GM23338 (cell line): ENCODE measurements around the gene FSIP1. TPM values are rescaled to one million over a fixed set of nuclear protein-coding genes. Genes with fewer than 3 reads are reported as not detected.

Source experiments
- ATAC-seq: fragments of 200-7000 bp; cut with Tn5 transposase; 3 replicates; pipeline ENCODE4 v1.9.1; 2020
- DNase-seq: peaks from one replicate; pipeline ENCODE4 v3.0.0-alpha.2; 2015; ENCODE audit warnings: low spot score
- H2AFZ ChIP-seq: fragments of 200-600 bp; sonication (generic); 2 replicates; pipeline ENCODE4 v1.8.0; 2016; ENCODE audit warnings: antibody characterized with exemption, mild to moderate bottlenecking, moderate library complexity
- H3F3A ChIP-seq: fragments of 200-600 bp; sonication (generic); replicated peaks from 2 replicates; pipeline ENCODE4 v1.8.0; 2017; ENCODE audit warnings: antibody characterized with exemption, mixed run types, low read depth
- H3K27ac ChIP-seq: fragments of 200-600 bp; sonication (generic); 2 replicates; pipeline ENCODE4 v1.6.1; 2016; ENCODE audit warnings: low read depth
- H3K27me3 ChIP-seq: fragments of 200-600 bp; sonication (generic); 2 replicates; pipeline ENCODE4 v1.8.0; 2016; ENCODE audit warnings: mild to moderate bottlenecking, mixed run types, moderate library complexity; ENCODE audit not compliant: insufficient read depth
- H3K36me3 ChIP-seq: fragments of 200-600 bp; sonication (generic); 2 replicates; pipeline ENCODE4 v1.8.0; 2016; ENCODE audit warnings: mild to moderate bottlenecking; ENCODE audit not compliant: insufficient read depth
- H3K4me1 ChIP-seq: fragments of 200-600 bp; sonication (generic); 2 replicates; pipeline ENCODE4 v1.8.0; 2016; ENCODE audit warnings: mild to moderate bottlenecking, moderate library complexity; ENCODE audit not compliant: insufficient read depth
- H3K4me2 ChIP-seq: fragments of 200-600 bp; sonication (generic); 2 replicates; pipeline ENCODE4 v1.7.1; 2017; ENCODE audit warnings: mixed run types
- H3K4me3 ChIP-seq: fragments of 200-600 bp; sonication (generic); 2 replicates; pipeline ENCODE4 v1.6.1; 2016; ENCODE audit warnings: mixed run types
- H3K79me2 ChIP-seq: fragments of 200-600 bp; sonication (generic); replicated peaks from 2 replicates; pipeline ENCODE4 v1.8.0; 2017; ENCODE audit warnings: mild to moderate bottlenecking; ENCODE audit not compliant: insufficient read depth
- H3K9me2 ChIP-seq: fragments of 200-600 bp; sonication (generic); 2 replicates; pipeline ENCODE4 v1.8.0; 2017; ENCODE audit not compliant: insufficient read depth
- H4K20me1 ChIP-seq: fragments of 200-600 bp; sonication (generic); replicated peaks from 2 replicates; pipeline ENCODE4 v1.8.0; 2017; ENCODE audit warnings: mild to moderate bottlenecking; ENCODE audit not compliant: insufficient read depth
- H3K27ac Mint-ChIP-seq: 2 replicates; pipeline ENCODE4 v1.8.0; 2020; ENCODE audit warnings: inconsistent platforms, mild to moderate bottlenecking, moderate library complexity, mixed read lengths
- H3K27me3 Mint-ChIP-seq: 3 replicates; pipeline ENCODE4 v1.8.0; 2022; ENCODE audit warnings: low read depth, mild to moderate bottlenecking, moderate library complexity, mixed read lengths, inconsistent platforms; ENCODE audit not compliant: insufficient read depth, poor library complexity
- H3K36me3 Mint-ChIP-seq: 3 replicates; pipeline ENCODE4 v1.8.0; 2021; ENCODE audit warnings: low read depth, mild to moderate bottlenecking, inconsistent platforms, moderate library complexity, mixed read lengths
- H3K4me1 Mint-ChIP-seq: 3 replicates; pipeline ENCODE4 v1.8.0; 2020; ENCODE audit warnings: mild to moderate bottlenecking, inconsistent platforms, mixed read lengths
- H3K4me3 Mint-ChIP-seq: 3 replicates; pipeline ENCODE4 v1.8.0; 2021; ENCODE audit warnings: moderate library complexity, mild to moderate bottlenecking, inconsistent platforms, mixed read lengths
- H3K9me3 Mint-ChIP-seq: 3 replicates; pipeline ENCODE4 v1.8.0; 2020; ENCODE audit warnings: moderate library complexity, mild to moderate bottlenecking, inconsistent platforms, mixed read lengths
- CREB1 ChIP-seq: fragments of 250-450 bp; sonication (Bioruptor Pico); IDR thresholded peaks from 2 replicates; pipeline ENCODE4 v1.5.0; 2020; ENCODE audit warnings: low read depth, mild to moderate bottlenecking, moderate library complexity
- EZH2 ChIP-seq: fragments of 200-600 bp; sonication (generic); IDR thresholded peaks from one replicate; pipeline ENCODE4 v1.8.0; 2017; ENCODE audit warnings: antibody characterized with exemption, mild to moderate bottlenecking, low read depth; ENCODE audit not compliant: unreplicated experiment
- JUNB ChIP-seq: IDR thresholded peaks from one replicate; pipeline ENCODE4 v1.6.1; 2016; ENCODE audit warnings: antibody characterized with exemption; ENCODE audit not compliant: unreplicated experiment
- NANOG ChIP-seq: IDR thresholded peaks from 2 replicates; pipeline ENCODE4 v1.6.1; 2016; ENCODE audit warnings: antibody characterized with exemption, borderline replicate concordance
- POLR2AphosphoS5 ChIP-seq: IDR thresholded peaks from 2 replicates; pipeline ENCODE4 v1.6.1; 2016; ENCODE audit warnings: antibody characterized with exemption, low read depth
- REST ChIP-seq: IDR thresholded peaks from one replicate; pipeline ENCODE4 v1.6.1; 2018; ENCODE audit warnings: antibody characterized with exemption; ENCODE audit not compliant: unreplicated experiment
- STAT1 ChIP-seq: IDR thresholded peaks from one replicate; pipeline ENCODE4 v1.6.1; 2016; ENCODE audit warnings: antibody characterized with exemption; ENCODE audit not compliant: unreplicated experiment
- ZNF331 ChIP-seq: fragments of 250-450 bp; sonication (Bioruptor Pico); IDR thresholded peaks from 2 replicates; pipeline ENCODE4 v1.5.0; 2020; ENCODE audit warnings: low read depth, mild to moderate bottlenecking, moderate library complexity
- ZNF462 ChIP-seq: fragments of 250-450 bp; sonication (Bioruptor Pico); IDR thresholded peaks from 2 replicates; pipeline ENCODE4 v1.5.0; 2020; ENCODE audit warnings: mild to moderate bottlenecking, moderate library complexity
- polyA plus RNA-seq: library from polyadenylated mRNA; unstranded; fragments of >200 nt; fragmentation: Nextera tagmentation; extraction: Ambion mirVana; gene quantifications from 2 replicates; pipeline ENCODE4 v1.2.1, GENCODE V29; 2016
- total RNA-seq: library from RNA; depleted of rRNA; stranded (reverse); fragments of >200 nt; shearing (Covaris generic); gene quantifications from 2 replicates; pipeline ENCODE4 v1.2.3, GENCODE V29; 2014

The FSIP1 gene
- total and polyA plus RNA-seq, 2 experiments from 2014 or later = 0.92 to 2.1 TPM

- Mint-ChIP-seq H3K4me1 (peaks cover 4% of the 10 kb centered on the region), H3K9me3 (peaks cover 6% of the 10 kb centered on the region; the same call in 2 of the 3 replicates), H3K27ac (no peak overlapping the region), H3K4me3 (no peak overlapping the region), H3K27me3 (no peaks in the 10 kb centered on the region), H3K36me3 (peaks cover 5% of the 10 kb centered on the region; the same call in 1 of the 3 replicates)
- Histone ChIP-seq H3K27ac (no peak overlapping the region), H3K79me2 (no peaks in the 10 kb centered on the region), H3K36me3 (no peaks in the 10 kb centered on the region), H3K4me2 (no peak overlapping the region), H2AFZ (no peak overlapping the region), H4K20me1 (no peaks in the 10 kb centered on the region), H3K4me3 (no peak overlapping the region), H3F3A (no peaks in the 10 kb centered on the region), H3K4me1 (peaks cover 4% of the 10 kb centered on the region), H3K27me3 (no peaks in the 10 kb centered on the region), H3K9me2 (peaks cover 3% of the 10 kb centered on the region; the same call in 1 of the 2 replicates)
- ATAC-seq (no peak), DNase-seq (no peak)
- TF ChIP-seq ZNF331 (CRISPR knock-in tag) = no peak
- TF ChIP-seq REST = no peak
- TF ChIP-seq STAT1 = no peak
- no peak for TF ChIP-seq POLR2AphosphoS5
- no peak for TF ChIP-seq EZH2
- no peak for TF ChIP-seq ZNF462
- TF ChIP-seq NANOG = no peak
- no peak for TF ChIP-seq CREB1 (CRISPR knock-in tag)
- TF ChIP-seq JUNB = no peak
Observed at GRCh38 chr15:39658740-39659139, 123.9 kb downstream of the FSIP1 start.
